ENCODE results near the gene SEMA3A. TPM values are rescaled to one million over a fixed set of nuclear protein-coding genes. Genes with fewer than 3 reads are reported as not detected.

The SEMA3A gene
- total and polyA plus RNA-seq, 9 donors, result 0.76 to 23.0 (median 2.2) TPM

GRCh38 chr7:84187813-84188510, 6.6 kb downstream of the SEMA3A start:
- no peak overlapping the region for H3K27ac ChIP-seq
- DNase-seq, result no peak
- intact Hi-C loops (cut with DNase I), result no loop called here
- H3K4me1 ChIP-seq (ENCODE audit: insufficient read depth), result no peaks in the 10 kb centered on the region
- no peaks in the 10 kb centered on the region for H3K36me3 ChIP-seq
- no peaks in the 10 kb centered on the region for H3K9me3 ChIP-seq
- TF ChIP-seq EP300 (IDR thresholded peaks at IDR 0.05), result no peak
- no peak for TF ChIP-seq CTCF (IDR thresholded peaks at IDR 0.05)
- no peak for TF ChIP-seq POLR2A (IDR thresholded peaks at IDR 0.05)
- WGBS, 3 donors, result 60 to 67% (median 64%) methylated on average over 2 of the region's 2 CpGs
- H3K27me3 ChIP-seq, result no peaks in the 10 kb centered on the region
- H3K4me3 ChIP-seq, result no peak overlapping the region

GRCh38 chr7:84187087-84187805, 7.3 kb downstream of the SEMA3A start:
- Histone ChIP-seq H3K4me3 (no peak overlapping the region), H3K9me3 (no peaks in the 10 kb centered on the region), H3K27ac (no peak overlapping the region), H3K36me3 (no peaks in the 10 kb centered on the region), H3K27me3 (no peaks in the 10 kb centered on the region), H3K4me1 (ENCODE audit: insufficient read depth) (no peaks in the 10 kb centered on the region)
- no peak for DNase-seq
- intact Hi-C loops (cut with DNase I), result no loop called here
- TF ChIP-seq POLR2A (IDR thresholded peaks at IDR 0.05) (no peak), CTCF (IDR thresholded peaks at IDR 0.05) (no peak), EP300 (IDR thresholded peaks at IDR 0.05) (no peak)

GRCh38 chr7:84183741-84184140, 10.8 kb downstream of the SEMA3A start:
- WGBS, 3 donors, result 93 to 100% (median 95%) methylated on average over 1 of the region's 1 CpG
- intact Hi-C loops (cut with DNase I), result no loop called here
- no peaks in the 10 kb centered on the region for H3K36me3 ChIP-seq
- H3K4me3 ChIP-seq, result no peak overlapping the region
- TF ChIP-seq POLR2A (IDR thresholded peaks at IDR 0.05), result no peak
- TF ChIP-seq EP300 (IDR thresholded peaks at IDR 0.05), result no peak
- no peak for TF ChIP-seq CTCF (IDR thresholded peaks at IDR 0.05)
- H3K9me3 ChIP-seq, result no peaks in the 10 kb centered on the region
- no peaks in the 10 kb centered on the region for H3K4me1 ChIP-seq (ENCODE audit: insufficient read depth)
- no peak for DNase-seq
- H3K27ac ChIP-seq, result no peak overlapping the region
- no peaks in the 10 kb centered on the region for H3K27me3 ChIP-seq

- no peak for DNase-seq
- no peaks in the 10 kb centered on the region for H3K9me3 ChIP-seq
- 73 to 76% (median 74%) methylated on average over 1 of the region's 1 CpG for WGBS, 3 donors
- H3K27me3 ChIP-seq, result no peaks in the 10 kb centered on the region
- no peak overlapping the region for H3K27ac ChIP-seq
- no peaks in the 10 kb centered on the region for H3K4me1 ChIP-seq (ENCODE audit: insufficient read depth)
- intact Hi-C loops (cut with DNase I), result no loop called here
- no peak overlapping the region for H3K4me3 ChIP-seq
- TF ChIP-seq EP300 (IDR thresholded peaks at IDR 0.05) (no peak), POLR2A (IDR thresholded peaks at IDR 0.05) (no peak), CTCF (IDR thresholded peaks at IDR 0.05) (no peak)
- H3K36me3 ChIP-seq, result no peaks in the 10 kb centered on the region
Observed at GRCh38 chr7:84182301-84182700, 12.3 kb downstream of the SEMA3A start.

Measured in ovary (tissue), 9 donors.